Left lung (tissue), 10 donors: ENCODE results near the gene DCLK2. TPM values are rescaled to one million over a fixed set of nuclear protein-coding genes. Genes with fewer than 3 reads are reported as not detected.

Experiments
- ATAC-seq: fragments of 200-7000 bp; cut with Tn5 transposase; one replicate; pipeline ENCODE4 v1.9.1; 2020; ENCODE audit warnings: moderate library complexity
- DNase-seq, 4 donors: peaks; one replicate each; pipeline ENCODE4 v3.0.0-alpha.2; 2013 to 2020
- H3K27ac ChIP-seq, 2 donors: fragments of 200-600 bp; sonication (generic) in 1 of 2; one replicate each; pipeline versions ENCODE4 v1.5.0 to v1.8.0; 2020 to 2021
- H3K27me3 ChIP-seq, 2 donors: fragments of 200-600 bp; sonication (generic) in 1 of 2; one replicate each; pipeline versions ENCODE4 v1.5.0 to v1.8.0; 2020 to 2021
- H3K36me3 ChIP-seq, 2 donors: fragments of 200-600 bp; sonication (generic) in 1 of 2; one replicate each; pipeline versions ENCODE4 v1.5.0 to v1.8.0; 2020 to 2021
- H3K4me1 ChIP-seq, 2 donors: fragments of 200-600 bp; one replicate each; pipeline ENCODE4 v1.8.0; 2021
- H3K4me3 ChIP-seq, 2 donors: fragments of 200-600 bp; sonication (generic) in 1 of 2; one replicate each; pipeline versions ENCODE4 v1.5.0 to v1.8.0; 2020 to 2021; ENCODE audit warnings: mild to moderate bottlenecking in 1 of 2
- H3K9me3 ChIP-seq, 2 donors: fragments of 200-600 bp; sonication (generic) in 1 of 2; one replicate each; pipeline versions ENCODE4 v1.5.0 to v1.8.0; 2020 to 2021
- CTCF ChIP-seq, 2 donors: fragments of 200-600 bp; sonication (generic) in 1 of 2; IDR thresholded peaks; one replicate each; pipeline versions ENCODE4 v1.5.0 to v1.8.0; 2021; ENCODE audit warnings: antibody characterized with exemption in 2 of 2
- intact Hi-C, 2 donors: fragments of 100-400 bp; cut with DNase I; formaldehyde crosslinking; loops; one replicate each; pipeline versions ENCODE4 v1.11.2 to v1.14.2; 2022
- polyA plus RNA-seq, 6 donors: library from polyadenylated mRNA; unstranded; fragments of 120-200 nt; gene quantifications; one replicate each; pipeline ENCODE4 v1.2.1, GENCODE V29; 2013; ENCODE audit not compliant: insufficient read length in 6 of 6
- total RNA-seq, 2 donors: library from RNA; stranded (reverse); fragmentation: NEBNext Ultra II Directional; extraction: Animal tissue kit (Norgen Biotek cat#: 25700); gene quantifications; one replicate each; pipeline ENCODE4 v1.2.1, GENCODE V29; 2021
- donor health status: DM: no; HTN: yes; CAD: no.
- donor health status: DM: no; HTN: no; CAD: no.

DCLK2 gene
- total and polyA plus RNA-seq, 8 donors, result 2.6 to 12.9 (median 11.5) TPM

- no peak for ATAC-seq
- no peak overlapping the region for H3K27ac ChIP-seq
- intact Hi-C loops, result no loop called here
Observed at GRCh38 chr4:150047546-150047945, 30.7 kb upstream of the DCLK2 start.

DNA sequence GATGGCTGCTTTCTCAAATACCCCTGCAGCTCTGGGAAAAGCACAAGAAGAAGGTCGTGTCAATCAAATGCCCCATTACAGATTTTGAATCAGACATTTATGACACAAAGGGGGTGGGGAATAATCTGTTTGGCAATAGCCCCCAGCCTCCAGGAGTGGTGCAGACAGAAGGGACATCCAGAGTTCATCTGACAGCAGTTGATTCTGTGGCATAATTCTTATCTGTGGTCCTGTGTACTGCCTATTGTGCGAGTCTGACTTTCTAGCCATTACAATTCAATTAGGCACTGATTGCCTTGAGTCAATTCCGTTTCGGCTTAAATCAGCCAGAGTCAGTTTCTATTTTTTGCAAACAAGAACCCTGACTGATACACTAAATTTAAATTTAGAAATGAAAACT lies 28.6 kb upstream of the DCLK2 start:
- H3K27me3 ChIP-seq, result no peaks in the 10 kb centered on the region
- no peak overlapping the region for H3K27ac ChIP-seq
- TF ChIP-seq CTCF (IDR thresholded peaks at IDR 0.05), result no peak
- intact Hi-C loops, result no loop called here
- no peak overlapping the region for H3K4me3 ChIP-seq
- ATAC-seq (no peak), DNase-seq (no peak)
- no peaks in the 10 kb centered on the region for H3K36me3 ChIP-seq
- H3K4me1 ChIP-seq, result no peaks in the 10 kb centered on the region
- no peaks in the 10 kb centered on the region for H3K9me3 ChIP-seq

More at GRCh38 chr4:150047546-150047945, 30.7 kb upstream of the DCLK2 start:
- no peak for TF ChIP-seq CTCF (IDR thresholded peaks at IDR 0.05)
- Histone ChIP-seq H3K4me1 (no peaks in the 10 kb centered on the region), H3K4me3 (no peak overlapping the region), H3K9me3 (no peaks in the 10 kb centered on the region), H3K27me3 (no peaks in the 10 kb centered on the region), H3K36me3 (no peaks in the 10 kb centered on the region)
- DNase-seq, result no peak

DNA sequence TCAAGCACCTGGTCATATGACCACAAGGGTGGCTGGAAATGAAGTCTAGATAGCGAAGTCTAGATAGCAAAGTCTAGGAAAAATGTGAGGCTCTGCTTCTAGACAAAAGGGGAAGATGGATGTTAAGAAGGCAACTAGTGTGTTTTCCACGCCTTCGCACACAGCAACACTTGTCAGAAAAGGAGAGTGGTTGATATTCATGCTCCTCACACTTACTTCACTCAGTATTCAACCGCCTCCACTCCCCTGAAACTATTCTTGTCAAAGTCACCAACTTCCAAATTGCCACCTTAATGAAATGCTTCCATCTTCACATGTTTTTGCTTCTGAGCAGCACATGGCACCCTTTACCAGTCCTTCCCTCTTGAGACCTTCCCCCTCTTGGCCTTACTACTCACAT lies 27.7 kb upstream of the DCLK2 start:
- H3K36me3 ChIP-seq, result no peaks in the 10 kb centered on the region
- ATAC-seq (no peak), DNase-seq (no peak)
- no peak overlapping the region for H3K4me3 ChIP-seq
- H3K4me1 ChIP-seq, result no peaks in the 10 kb centered on the region
- H3K27me3 ChIP-seq, result no peaks in the 10 kb centered on the region
- intact Hi-C loops, result no loop called here
- no peak for TF ChIP-seq CTCF (IDR thresholded peaks at IDR 0.05)
- no peak overlapping the region for H3K27ac ChIP-seq
- H3K9me3 ChIP-seq, result peaks cover 0 to 4% of the 10 kb centered on the region in 2 donors

DNA sequence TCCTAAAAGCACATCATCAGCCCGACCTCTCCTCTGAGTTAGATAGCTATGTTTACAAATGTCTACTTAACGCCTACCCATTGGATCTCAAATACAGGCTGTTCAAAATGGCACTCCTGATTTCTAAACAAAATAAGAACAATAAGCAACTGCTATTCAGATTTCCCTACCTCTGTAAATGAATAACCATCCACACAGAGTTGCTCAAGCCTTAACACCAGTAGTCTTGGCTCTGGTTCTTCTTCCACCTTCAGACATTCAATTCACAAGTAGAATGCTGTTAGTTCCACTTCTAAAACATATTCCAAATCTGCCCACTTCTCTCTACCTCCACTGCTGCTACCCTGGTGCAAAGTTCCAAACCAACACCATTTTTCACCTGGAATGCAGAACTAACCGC lies 27.1 kb upstream of the DCLK2 start:
- no peaks in the 10 kb centered on the region for H3K36me3 ChIP-seq
- intact Hi-C loops, result no loop called here
- peaks cover 0 to 8% of the 10 kb centered on the region in 2 donors for H3K9me3 ChIP-seq
- ATAC-seq (no peak), DNase-seq (no peak)
- no peaks in the 10 kb centered on the region for H3K4me1 ChIP-seq
- H3K4me3 ChIP-seq, result no peak overlapping the region
- TF ChIP-seq CTCF (IDR thresholded peaks at IDR 0.05), result no peak
- no peak overlapping the region for H3K27ac ChIP-seq
- no peaks in the 10 kb centered on the region for H3K27me3 ChIP-seq

GRCh38 chr4:150055467-150055866 lies 22.8 kb upstream of the DCLK2 start:
- H3K4me3 ChIP-seq, result no peak overlapping the region
- TF ChIP-seq CTCF (IDR thresholded peaks at IDR 0.05), result no peak
- H3K4me1 ChIP-seq, result no peaks in the 10 kb centered on the region
- H3K27me3 ChIP-seq, result no peaks in the 10 kb centered on the region
- no peak for ATAC-seq
- H3K36me3 ChIP-seq, result no peaks in the 10 kb centered on the region
- intact Hi-C loops, result no loop called here
- peaks cover 0 to 8% of the 10 kb centered on the region in 2 donors for H3K9me3 ChIP-seq
- H3K27ac ChIP-seq, result no peak overlapping the region
- no peak for DNase-seq
